Heart left ventricle (tissue), 13 donors: ENCODE data around the gene IL10RB.

Source experiments
- CTCF ChIP-seq, 12 donors: fragments of 200-600 bp; sonication (generic) in 4 of 12; IDR thresholded peaks; one replicate each; pipeline versions ENCODE4 v1.5.0 to v1.8.0; 2018 to 2022; ENCODE audit warnings: antibody characterized with exemption in 12 of 12, mild to moderate bottlenecking in 5 of 12
- POLR2A ChIP-seq, 2 donors: fragments of 450-650 bp; IDR thresholded peaks; one replicate each; pipeline ENCODE4 v1.6.1; 2017; ENCODE audit warnings: antibody characterized with exemption in 2 of 2, mild to moderate bottlenecking in 2 of 2, moderate library complexity in 2 of 2
- donor health status: ischemic (EF 13 %, LVEDD 7.1; RV severe dilation, severe dysfunction).
- donor health status: DM: no; HTN: yes; CAD: no.
- donor health status: DM: no; HTN: no; CAD: no.
- donor health status: ischemic (EF 25% LVEDD 6.9; RV normal size, moderate dysfunction).
- donor health status: ischemic (EF 25% LVEDD 5.7; RV mildly dilated, moderate dysfunction).
- donor health status: ischemic (EF 35%, LVEDD 5.7; RV mildly dilated, moderate dysfunction).
- donor health status: nonischemic (EF 11% LVEDD 7.7; RV severe dilation, severe dysfunction).
- donor health status: DM: yes; HTN: yes; CAD: no.
- donor health status: PGD.
- donor health status: ischemic (EF 29% LVEDD 5.4; RV normal size, mild dysfunction).
- donor health status: nonischemic (EF 23%, LVEDD 6.1; RV moderate dilation, normal function).

GRCh38 chr21:33237486-33237885, 28.7 kb upstream of the IL10RB start:
- TF ChIP-seq CTCF (IDR thresholded peaks at IDR 0.05) (no peak), POLR2A (IDR thresholded peaks at IDR 0.05) (no peak)
